Gastroesophageal sphincter (tissue), 3 donors: ENCODE data around the gene AGPAT1.

Source experiments
- EP300 ChIP-seq: sonication (generic); formaldehyde crosslinking; IDR thresholded peaks from one replicate; pipeline ENCODE4 v1.6.1; 2017; ENCODE audit warnings: antibody characterized with exemption, mild to moderate bottlenecking
- POLR2A ChIP-seq, 2 donors: fragments of 450-650 bp; IDR thresholded peaks; one replicate each; pipeline ENCODE4 v1.6.1; 2017; ENCODE audit warnings: antibody characterized with exemption in 2 of 2, mild to moderate bottlenecking in 2 of 2, moderate library complexity in 1 of 2
- POLR2AphosphoS5 ChIP-seq: sonication (generic); formaldehyde crosslinking; IDR thresholded peaks from one replicate; pipeline ENCODE4 v1.6.1; 2017; ENCODE audit warnings: antibody characterized with exemption
- TF ChIP-seq, protein P1 (sequence below), 4 experiments: fragments of 200-600 bp in 2 of 4; fragments of 450-650 bp in 2 of 4; sonication (generic) in 1 of 4; IDR thresholded peaks; one replicate each; pipeline ENCODE4 v1.5.1; 2017 to 2019; ENCODE audit warnings: antibody characterized with exemption in 4 of 4, mild to moderate bottlenecking in 2 of 4, moderate library complexity in 2 of 4

DNA sequence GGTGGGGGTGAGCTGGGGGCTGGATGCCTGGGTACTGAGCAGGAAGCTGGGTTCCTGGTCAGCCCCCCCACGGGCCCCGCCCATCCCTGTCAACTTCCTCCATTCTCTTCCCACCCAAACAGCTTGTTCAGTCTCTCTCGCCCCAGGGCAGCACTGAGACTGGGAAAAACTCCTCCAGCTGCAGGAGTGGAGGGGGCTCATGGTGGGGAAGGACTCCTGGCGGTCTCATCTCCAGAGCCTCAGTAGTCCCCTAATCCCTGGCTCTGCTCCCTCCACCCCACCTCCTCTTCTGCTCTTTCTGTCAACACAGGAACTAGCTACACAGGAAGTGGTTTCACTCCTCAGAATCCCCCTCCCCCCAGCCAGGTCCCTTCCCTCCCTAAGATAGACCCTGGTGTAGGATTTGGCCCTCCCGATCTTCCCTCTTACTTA lies 16.7 kb upstream of the AGPAT1 start, which contains the start of gene GPSM3:
- TF ChIP-seq EP300 = no peak
- TF ChIP-seq, protein P1, sequence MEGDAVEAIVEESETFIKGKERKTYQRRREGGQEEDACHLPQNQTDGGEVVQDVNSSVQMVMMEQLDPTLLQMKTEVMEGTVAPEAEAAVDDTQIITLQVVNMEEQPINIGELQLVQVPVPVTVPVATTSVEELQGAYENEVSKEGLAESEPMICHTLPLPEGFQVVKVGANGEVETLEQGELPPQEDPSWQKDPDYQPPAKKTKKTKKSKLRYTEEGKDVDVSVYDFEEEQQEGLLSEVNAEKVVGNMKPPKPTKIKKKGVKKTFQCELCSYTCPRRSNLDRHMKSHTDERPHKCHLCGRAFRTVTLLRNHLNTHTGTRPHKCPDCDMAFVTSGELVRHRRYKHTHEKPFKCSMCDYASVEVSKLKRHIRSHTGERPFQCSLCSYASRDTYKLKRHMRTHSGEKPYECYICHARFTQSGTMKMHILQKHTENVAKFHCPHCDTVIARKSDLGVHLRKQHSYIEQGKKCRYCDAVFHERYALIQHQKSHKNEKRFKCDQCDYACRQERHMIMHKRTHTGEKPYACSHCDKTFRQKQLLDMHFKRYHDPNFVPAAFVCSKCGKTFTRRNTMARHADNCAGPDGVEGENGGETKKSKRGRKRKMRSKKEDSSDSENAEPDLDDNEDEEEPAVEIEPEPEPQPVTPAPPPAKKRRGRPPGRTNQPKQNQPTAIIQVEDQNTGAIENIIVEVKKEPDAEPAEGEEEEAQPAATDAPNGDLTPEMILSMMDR (IDR thresholded peaks at IDR 0.05) = no peak
- TF ChIP-seq POLR2A (IDR thresholded peaks at IDR 0.05) = no peak
- no peak for TF ChIP-seq POLR2AphosphoS5
